ENCODE measurements around the gene WFIKKN2.

Gene WFIKKN2

DNA sequence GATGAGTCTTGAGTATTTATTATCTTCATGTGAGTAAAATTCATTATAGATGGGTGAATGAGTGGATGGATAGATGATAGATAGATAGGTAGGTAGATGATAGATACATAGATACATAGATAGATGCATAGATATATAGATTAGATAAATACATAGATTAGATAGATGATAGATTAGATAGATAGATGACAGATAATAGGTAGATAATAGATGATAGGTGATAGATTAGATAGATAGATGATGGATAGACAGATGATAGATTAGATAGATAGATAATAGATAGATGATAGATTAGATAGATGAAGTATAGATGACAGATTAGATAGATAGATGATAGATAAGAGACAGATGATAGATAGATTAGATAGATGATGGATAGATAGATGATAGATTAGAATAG, 21.8 kb upstream of the WFIKKN2 start:
- Histone ChIP-seq H3K9ac (ENCODE audit: low read depth, low read length) (no peak overlapping the region), H3K36me3 (ENCODE audit: control insufficient read depth, insufficient read depth, low read length) (no peaks in the 10 kb centered on the region), H3K9me3 (ENCODE audit: control insufficient read depth, insufficient read depth, low read length) (no peaks in the 10 kb centered on the region), H3K4me1 (ENCODE audit: control insufficient read depth, insufficient read depth, low read length) (0 out of 2 replicates have a peak, but pooled peaks cover 5% of the 10 kb centered on the region), H3K4me3 (ENCODE audit: low read depth, low read length) (no peak overlapping the region), H3K27ac (ENCODE audit: low read depth, low read length) (no peak overlapping the region), H3K27me3 (ENCODE audit: control insufficient read depth, insufficient read depth, low read length) (no peaks in the 10 kb centered on the region)

DNA sequence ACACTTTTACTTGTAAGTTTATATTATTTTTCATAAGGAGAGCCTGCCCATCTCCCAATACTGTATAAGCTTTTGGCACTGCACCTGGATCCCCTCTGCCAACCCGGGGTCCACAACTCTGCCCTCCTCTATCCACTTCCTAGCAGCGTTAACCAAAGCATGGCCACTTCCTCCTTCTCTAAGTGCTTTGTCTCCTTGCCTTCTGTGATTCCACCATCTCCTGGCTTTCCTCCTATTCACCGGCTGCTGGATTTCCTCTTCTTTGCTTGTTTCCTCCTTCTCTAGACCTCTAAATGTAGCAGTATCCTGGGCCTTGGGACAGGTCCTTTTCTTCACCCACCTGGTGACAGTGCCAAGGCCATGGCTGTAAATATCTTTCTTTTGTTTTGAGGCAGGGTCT, 20.0 kb upstream of the WFIKKN2 start:
- no peak overlapping the region for H3K4me3 ChIP-seq (ENCODE audit: low read depth, low read length)
- no peaks in the 10 kb centered on the region for H3K9me3 ChIP-seq (ENCODE audit: control insufficient read depth, insufficient read depth, low read length)
- H3K36me3 ChIP-seq (ENCODE audit: control insufficient read depth, insufficient read depth, low read length) = no peaks in the 10 kb centered on the region
- 0 out of 2 replicates have a peak, but pooled peaks cover 5% of the 10 kb centered on the region for H3K4me1 ChIP-seq (ENCODE audit: control insufficient read depth, insufficient read depth, low read length)
- H3K27me3 ChIP-seq (ENCODE audit: control insufficient read depth, insufficient read depth, low read length) = no peaks in the 10 kb centered on the region
- H3K27ac ChIP-seq (ENCODE audit: low read depth, low read length) = no peak overlapping the region
- no peak overlapping the region for H3K9ac ChIP-seq (ENCODE audit: low read depth, low read length)

DNA sequence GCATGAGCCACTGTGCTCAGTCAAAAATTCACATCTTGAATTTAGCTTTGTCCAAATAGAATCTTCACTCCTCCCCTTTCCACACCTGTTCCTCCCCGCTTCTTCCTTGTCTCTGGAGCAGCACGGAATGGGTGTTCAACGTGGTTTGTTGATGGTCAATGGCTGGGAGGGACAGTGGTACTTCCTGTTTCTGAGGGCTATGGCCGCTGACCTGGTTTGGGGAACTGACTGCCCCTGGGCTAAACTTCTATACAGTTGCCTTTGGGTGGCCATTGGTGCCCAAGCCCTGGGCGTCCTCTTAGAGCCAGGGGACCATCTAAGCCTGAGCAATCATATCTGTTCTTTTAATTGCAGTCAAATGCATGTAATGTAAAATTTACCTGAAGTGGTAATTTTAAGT, 19.1 kb upstream of the WFIKKN2 start:
- Histone ChIP-seq H3K9ac (ENCODE audit: low read depth, low read length) (no peak overlapping the region), H3K9me3 (ENCODE audit: control insufficient read depth, insufficient read depth, low read length) (no peaks in the 10 kb centered on the region), H3K4me1 (ENCODE audit: control insufficient read depth, insufficient read depth, low read length) (0 out of 2 replicates have a peak, but pooled peaks cover 5% of the 10 kb centered on the region), H3K27ac (ENCODE audit: low read depth, low read length) (no peak overlapping the region), H3K4me3 (ENCODE audit: low read depth, low read length) (no peak overlapping the region), H3K36me3 (ENCODE audit: control insufficient read depth, insufficient read depth, low read length) (no peaks in the 10 kb centered on the region), H3K27me3 (ENCODE audit: control insufficient read depth, insufficient read depth, low read length) (no peaks in the 10 kb centered on the region)

DNA sequence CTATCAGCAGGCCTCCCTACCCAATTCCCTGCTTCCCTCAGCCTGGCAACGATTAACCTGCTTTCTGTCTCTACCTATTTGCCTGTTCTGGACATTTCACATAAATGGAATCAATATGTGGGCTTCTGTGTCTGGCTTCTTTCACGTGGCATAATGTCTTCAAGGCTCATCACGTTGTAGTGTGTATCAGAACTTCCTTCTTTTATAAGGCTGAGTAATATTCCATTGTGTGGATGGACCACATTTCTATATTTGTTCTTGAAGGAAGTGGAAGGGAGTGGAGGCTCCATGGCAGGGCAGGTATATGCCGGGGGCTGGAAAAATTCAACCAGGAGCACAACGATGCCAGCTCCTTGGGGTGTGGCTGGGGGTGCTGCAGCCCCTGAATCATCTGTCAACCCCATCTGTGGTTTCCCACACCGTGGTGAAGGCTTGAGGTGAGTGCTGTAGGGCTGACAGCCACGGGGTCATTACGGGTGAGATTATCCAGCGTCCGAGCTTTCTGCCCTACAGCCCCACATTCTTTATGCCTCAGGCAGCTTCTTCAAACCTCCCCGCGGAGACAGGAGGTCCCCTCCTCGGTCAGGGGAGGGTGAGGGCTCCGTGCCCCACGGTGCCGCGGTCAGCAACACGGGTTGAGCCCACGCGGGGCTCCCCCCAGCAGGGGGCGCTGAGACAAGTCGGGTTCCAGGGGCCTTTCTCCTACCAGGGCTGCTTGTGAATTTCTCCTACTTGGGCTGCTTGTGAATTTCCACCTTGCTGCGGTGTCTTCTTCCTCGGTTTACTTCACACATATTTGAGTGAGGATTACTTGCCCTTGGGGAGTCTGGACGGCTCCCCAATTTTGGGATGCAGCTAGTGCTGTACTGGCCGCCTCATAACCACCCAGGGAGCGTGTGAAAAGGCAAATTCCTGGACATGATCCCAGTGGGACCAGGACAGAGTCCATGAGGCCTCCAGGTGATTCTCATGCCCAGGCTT, 18.3 kb upstream of the WFIKKN2 start:
- Histone ChIP-seq H3K27me3 (ENCODE audit: control insufficient read depth, insufficient read depth, low read length) (no peaks in the 10 kb centered on the region), H3K36me3 (ENCODE audit: control insufficient read depth, insufficient read depth, low read length) (no peaks in the 10 kb centered on the region), H3K4me1 (ENCODE audit: control insufficient read depth, insufficient read depth, low read length) (0 out of 2 replicates have a peak, but pooled peaks cover 5% of the 10 kb centered on the region), H3K4me3 (ENCODE audit: low read depth, low read length) (no peak overlapping the region), H3K27ac (ENCODE audit: low read depth, low read length) (no peak overlapping the region), H3K9ac (ENCODE audit: low read depth, low read length) (no peak overlapping the region), H3K9me3 (ENCODE audit: control insufficient read depth, insufficient read depth, low read length) (no peaks in the 10 kb centered on the region)

DNA sequence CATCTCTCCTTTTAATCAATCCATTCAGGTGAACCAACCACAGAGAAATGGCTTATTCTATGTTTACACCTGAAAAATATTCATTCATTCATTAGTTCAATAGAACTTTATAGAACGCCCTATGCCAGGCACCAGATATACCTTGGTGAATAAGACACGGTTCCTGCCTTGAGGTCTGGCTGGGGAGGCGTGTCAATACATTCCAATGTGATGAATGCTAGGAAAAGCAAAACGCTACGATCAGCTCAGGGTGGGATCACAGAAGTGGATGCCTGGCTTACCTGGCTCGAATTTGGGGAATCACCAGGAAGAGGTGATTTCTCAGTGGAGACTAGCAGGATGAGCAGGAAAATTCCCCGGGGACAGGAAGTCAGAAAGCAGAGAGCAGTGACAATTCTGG, 17.5 kb upstream of the WFIKKN2 start:
- Histone ChIP-seq H3K27ac (ENCODE audit: low read depth, low read length) (no peak overlapping the region), H3K4me1 (ENCODE audit: control insufficient read depth, insufficient read depth, low read length) (0 out of 2 replicates have a peak, but pooled peaks cover 5% of the 10 kb centered on the region), H3K27me3 (ENCODE audit: control insufficient read depth, insufficient read depth, low read length) (no peaks in the 10 kb centered on the region), H3K9me3 (ENCODE audit: control insufficient read depth, insufficient read depth, low read length) (no peaks in the 10 kb centered on the region), H3K9ac (ENCODE audit: low read depth, low read length) (no peak overlapping the region), H3K4me3 (ENCODE audit: low read depth, low read length) (no peak overlapping the region), H3K36me3 (ENCODE audit: control insufficient read depth, insufficient read depth, low read length) (no peaks in the 10 kb centered on the region)

DNA sequence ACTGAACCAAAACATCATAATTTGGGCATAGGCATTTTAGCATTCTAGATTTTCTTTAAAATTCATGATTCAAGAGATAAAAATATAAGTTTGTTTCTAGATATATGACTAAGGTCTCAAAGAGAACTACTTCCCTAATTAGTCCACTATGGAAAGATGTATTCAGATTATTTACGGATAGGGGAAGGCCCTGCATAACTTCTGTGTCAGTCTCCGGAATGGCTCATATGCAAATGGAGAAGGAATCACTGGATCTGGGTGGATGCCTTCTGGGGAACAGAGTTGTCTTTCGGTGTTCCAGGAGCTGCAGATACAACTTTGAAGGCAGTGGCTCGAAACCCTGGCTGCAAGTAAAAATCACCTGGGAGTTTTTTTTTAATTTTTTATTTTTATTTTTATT, 17.1 kb upstream of the WFIKKN2 start:
- H3K9ac ChIP-seq (ENCODE audit: low read depth, low read length) = no peak overlapping the region
- H3K4me1 ChIP-seq (ENCODE audit: control insufficient read depth, insufficient read depth, low read length) = 0 out of 2 replicates have a peak, but pooled peaks cover 5% of the 10 kb centered on the region
- H3K36me3 ChIP-seq (ENCODE audit: control insufficient read depth, insufficient read depth, low read length) = no peaks in the 10 kb centered on the region
- H3K27ac ChIP-seq (ENCODE audit: low read depth, low read length) = no peak overlapping the region
- H3K27me3 ChIP-seq (ENCODE audit: control insufficient read depth, insufficient read depth, low read length) = no peaks in the 10 kb centered on the region
- H3K9me3 ChIP-seq (ENCODE audit: control insufficient read depth, insufficient read depth, low read length) = no peaks in the 10 kb centered on the region
- H3K4me3 ChIP-seq (ENCODE audit: low read depth, low read length) = no peak overlapping the region

DNA sequence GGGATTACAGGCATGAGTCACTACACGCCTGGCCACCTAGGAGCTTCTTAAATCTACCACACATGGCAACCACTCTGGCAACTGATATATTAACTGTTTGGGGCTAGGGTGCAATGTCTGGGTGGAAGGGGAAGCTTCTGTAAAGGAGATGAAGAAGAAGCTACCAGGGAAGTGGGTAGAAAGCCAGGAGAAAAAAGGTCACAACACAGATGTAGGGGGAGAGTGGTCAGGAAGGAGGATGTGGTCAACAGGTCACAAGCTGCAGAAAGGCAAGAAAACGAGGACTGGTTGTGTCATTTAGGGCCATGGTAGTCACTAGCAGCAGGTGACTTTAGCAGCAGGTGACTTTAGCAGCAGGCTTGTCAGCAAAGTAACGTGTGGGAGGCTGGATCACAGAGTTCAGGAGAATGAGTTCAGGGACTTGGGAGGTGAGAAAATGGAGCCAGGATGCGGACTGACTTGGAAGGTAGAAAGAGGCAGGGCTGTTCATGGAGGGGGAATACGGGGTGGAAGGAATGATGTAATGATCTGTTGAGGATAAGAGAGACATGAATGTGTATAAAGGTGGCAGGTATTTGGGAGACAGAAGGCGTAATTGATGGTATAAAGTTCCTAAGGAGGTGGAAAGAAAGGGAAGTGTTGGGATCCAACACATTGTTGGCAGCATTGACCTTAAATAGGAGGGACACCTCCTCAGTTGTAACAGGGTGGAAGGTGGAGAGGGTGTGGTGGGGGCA, 16.3 kb upstream of the WFIKKN2 start:
- no peak overlapping the region for H3K27ac ChIP-seq (ENCODE audit: low read depth, low read length)
- no peak overlapping the region for H3K9ac ChIP-seq (ENCODE audit: low read depth, low read length)
- 0 out of 2 replicates have a peak, but pooled peaks cover 5% of the 10 kb centered on the region for H3K4me1 ChIP-seq (ENCODE audit: control insufficient read depth, insufficient read depth, low read length)
- no peak overlapping the region for H3K4me3 ChIP-seq (ENCODE audit: low read depth, low read length)
- no peaks in the 10 kb centered on the region for H3K9me3 ChIP-seq (ENCODE audit: control insufficient read depth, insufficient read depth, low read length)
- H3K36me3 ChIP-seq (ENCODE audit: control insufficient read depth, insufficient read depth, low read length) = no peaks in the 10 kb centered on the region
- H3K27me3 ChIP-seq (ENCODE audit: control insufficient read depth, insufficient read depth, low read length) = no peaks in the 10 kb centered on the region

DNA sequence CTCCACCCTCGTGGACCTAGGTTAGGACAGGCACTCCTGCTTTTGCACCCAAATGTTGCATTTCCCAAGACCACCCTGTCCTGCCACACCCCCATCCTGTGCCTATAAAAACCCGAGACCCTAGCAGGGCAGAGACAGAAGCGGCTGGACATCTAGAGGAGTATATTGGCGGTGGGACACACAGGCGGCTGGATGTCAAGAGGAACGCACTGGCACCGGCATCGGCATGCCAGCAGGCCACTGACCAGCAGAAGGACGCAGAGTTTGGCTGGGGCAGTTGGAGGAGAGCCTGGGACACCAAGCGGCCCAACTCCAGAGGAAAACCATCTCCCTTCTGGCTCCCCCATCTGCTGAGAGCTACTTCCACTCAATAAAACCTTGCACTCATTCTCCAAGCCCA, 14.7 kb upstream of the WFIKKN2 start:
- Histone ChIP-seq H3K36me3 (ENCODE audit: control insufficient read depth, insufficient read depth, low read length) (no peaks in the 10 kb centered on the region), H3K27ac (ENCODE audit: low read depth, low read length) (no peak overlapping the region), H3K9me3 (ENCODE audit: control insufficient read depth, insufficient read depth, low read length) (no peaks in the 10 kb centered on the region), H3K27me3 (ENCODE audit: control insufficient read depth, insufficient read depth, low read length) (no peaks in the 10 kb centered on the region), H3K4me1 (ENCODE audit: control insufficient read depth, insufficient read depth, low read length) (0 out of 2 replicates have a peak, but pooled peaks cover 5% of the 10 kb centered on the region), H3K4me3 (ENCODE audit: low read depth, low read length) (no peak overlapping the region), H3K9ac (ENCODE audit: low read depth, low read length) (no peak overlapping the region)

DNA sequence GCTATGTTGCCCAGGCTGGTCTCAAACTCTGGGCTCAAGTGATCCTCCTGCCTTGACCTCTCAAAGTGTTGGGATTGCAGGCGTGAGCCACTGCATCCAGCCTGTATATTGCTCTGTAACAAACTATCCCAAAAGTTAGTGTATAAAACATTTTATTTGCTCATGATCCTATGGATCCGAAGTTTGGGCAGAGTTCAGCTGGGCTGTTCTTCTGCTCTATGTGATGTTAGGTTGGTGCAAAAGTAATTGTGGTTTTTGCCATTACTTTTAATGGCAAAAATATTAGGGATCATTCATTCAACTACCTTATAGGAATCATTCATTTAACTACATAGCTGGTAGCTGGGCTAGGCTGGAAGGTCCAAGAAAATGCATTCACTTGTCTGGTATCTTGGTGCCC, 12.8 kb upstream of the WFIKKN2 start:
- H3K27me3 ChIP-seq (ENCODE audit: control insufficient read depth, insufficient read depth, low read length) = no peaks in the 10 kb centered on the region
- 0 out of 2 replicates have a peak, but pooled peaks cover 3% of the 10 kb centered on the region for H3K4me1 ChIP-seq (ENCODE audit: control insufficient read depth, insufficient read depth, low read length)
- H3K9me3 ChIP-seq (ENCODE audit: control insufficient read depth, insufficient read depth, low read length) = no peaks in the 10 kb centered on the region
- no peak overlapping the region for H3K27ac ChIP-seq (ENCODE audit: low read depth, low read length)
- H3K9ac ChIP-seq (ENCODE audit: low read depth, low read length) = no peak overlapping the region
- H3K4me3 ChIP-seq (ENCODE audit: low read depth, low read length) = no peak overlapping the region
- no peaks in the 10 kb centered on the region for H3K36me3 ChIP-seq (ENCODE audit: control insufficient read depth, insufficient read depth, low read length)

DNA sequence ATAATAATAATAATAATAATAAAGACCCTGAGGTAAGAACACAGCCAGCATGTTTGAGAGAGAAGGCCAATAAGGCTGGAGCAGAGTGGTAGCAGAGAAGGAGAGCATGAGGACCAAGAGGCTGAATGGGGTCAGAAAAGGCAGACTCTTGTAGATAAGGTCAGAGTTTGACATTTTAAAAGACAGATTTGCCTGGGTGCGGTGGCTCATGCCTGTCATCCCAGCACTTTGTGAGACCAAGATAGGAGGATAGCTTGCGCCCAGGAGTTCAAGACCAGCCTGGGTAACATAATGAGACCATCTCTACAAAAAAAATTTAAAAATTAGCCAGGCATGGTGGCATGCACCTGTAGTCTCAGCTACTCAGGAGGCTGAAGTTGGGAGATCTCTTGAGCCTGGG, 11.0 kb upstream of the WFIKKN2 start:
- H3K9ac ChIP-seq (ENCODE audit: low read depth, low read length) = no peak overlapping the region
- H3K27me3 ChIP-seq (ENCODE audit: control insufficient read depth, insufficient read depth, low read length) = no peaks in the 10 kb centered on the region
- H3K36me3 ChIP-seq (ENCODE audit: control insufficient read depth, insufficient read depth, low read length) = no peaks in the 10 kb centered on the region
- H3K9me3 ChIP-seq (ENCODE audit: control insufficient read depth, insufficient read depth, low read length) = no peaks in the 10 kb centered on the region
- peaks cover 12% of the 10 kb centered on the region for H3K4me1 ChIP-seq (ENCODE audit: control insufficient read depth, insufficient read depth, low read length)
- no peak overlapping the region for H3K27ac ChIP-seq (ENCODE audit: low read depth, low read length)
- H3K4me3 ChIP-seq (ENCODE audit: low read depth, low read length) = no peak overlapping the region

DNA sequence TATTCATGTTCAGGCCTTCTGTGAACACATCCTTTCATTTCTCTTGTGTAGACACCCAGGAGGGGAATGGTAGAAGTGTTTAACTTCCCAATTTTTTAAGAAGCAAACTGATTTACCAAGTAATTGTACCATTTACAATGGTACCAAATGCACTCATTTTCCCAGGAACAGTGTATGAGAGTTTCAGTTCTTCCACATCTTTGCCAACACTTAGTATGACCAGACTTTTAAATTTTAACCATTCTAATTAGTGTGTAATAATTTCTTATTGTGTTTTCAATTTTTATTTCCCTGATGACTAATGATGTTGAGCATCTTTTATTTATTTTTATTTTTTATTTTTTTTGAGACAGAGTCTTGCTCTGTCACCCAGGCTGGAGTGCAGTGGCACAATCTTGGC, 10.2 kb upstream of the WFIKKN2 start:
- no peaks in the 10 kb centered on the region for H3K9me3 ChIP-seq (ENCODE audit: control insufficient read depth, insufficient read depth, low read length)
- H3K36me3 ChIP-seq (ENCODE audit: control insufficient read depth, insufficient read depth, low read length) = no peaks in the 10 kb centered on the region
- H3K4me1 ChIP-seq (ENCODE audit: control insufficient read depth, insufficient read depth, low read length) = peaks cover 14% of the 10 kb centered on the region
- H3K27ac ChIP-seq (ENCODE audit: low read depth, low read length) = no peak overlapping the region
- no peaks in the 10 kb centered on the region for H3K27me3 ChIP-seq (ENCODE audit: control insufficient read depth, insufficient read depth, low read length)
- H3K9ac ChIP-seq (ENCODE audit: low read depth, low read length) = no peak overlapping the region
- H3K4me3 ChIP-seq (ENCODE audit: low read depth, low read length) = no peak overlapping the region

Measured in HUES48 (cell line).